Endothelial cell of umbilical vein (primary cell): Measurements from ENCODE around the gene PRKCQ. TPM values are rescaled to one million over a fixed set of nuclear protein-coding genes. Genes with fewer than 3 reads are reported as not detected.

ENCODE experiments used
- BruUV-seq: library from RNA; stranded (reverse); fragments of 400-500 nt; replicated peaks from 2 replicates; lab custom pipeline; 2021; lab: Mats Ljungman, UMichigan
- CTCF ChIA-PET: fragments of 300-600, 350-600 bp; sonication (Branson Sonifier 250); formaldehyde crosslinking; loops from one replicate; lab custom pipeline; 2021; ENCODE audit warnings: antibody characterized with exemption, inconsistent platforms; lab: Charles Lee
- POLR2A ChIA-PET: fragments of 300-600, 350-600 bp; sonication (Branson Sonifier 250); formaldehyde crosslinking; loops from one replicate; lab custom pipeline; 2021; ENCODE audit warnings: antibody characterized with exemption, inconsistent platforms; lab: Charles Lee
- DNase-seq: peaks from one replicate; pipeline ENCODE4 v3.0.0-alpha.2; 2011; ENCODE audit warnings: low read depth, low spot score
- FAIRE-seq: peaks from 2 replicates; lab custom pipeline; 2011; peaks lifted over from hg19 to GRCh38; lab: Jason Lieb, UNC
- H2AFZ ChIP-seq: 2 replicates; pipeline ENCODE4 v1.6.0; 2012; ENCODE audit warnings: low read depth, low read length, control low read depth, inconsistent platforms
- H3K27ac ChIP-seq: 2 replicates; pipeline ENCODE4 v1.5.1; 2011; ENCODE audit warnings: low read depth, mild to moderate bottlenecking, control low read depth, low read length, moderate library complexity; ENCODE audit not compliant: insufficient read depth
- H3K27me3 ChIP-seq, 2 experiments: 2 replicates each; pipeline versions ENCODE4 v1.6.0 to v1.6.1; 2011; ENCODE audit warnings: low read length in 2 of 2, mixed read lengths in 1 of 2; ENCODE audit not compliant: control insufficient read depth in 2 of 2, insufficient read depth in 2 of 2
- H3K36me3 ChIP-seq, 2 experiments: 2 replicates in 1 of 2; 3 replicates in 1 of 2; pipeline ENCODE4 v1.5.1; 2011; ENCODE audit warnings: low read length in 2 of 2, mild to moderate bottlenecking in 1 of 2, moderate library complexity in 1 of 2; ENCODE audit not compliant: control insufficient read depth in 2 of 2, insufficient read depth in 2 of 2; ENCODE audit errors: extremely low read depth in 1 of 2
- H3K4me1 ChIP-seq: 3 replicates; pipeline ENCODE4 v1.5.1; 2011; ENCODE audit warnings: mild to moderate bottlenecking, low read length; ENCODE audit not compliant: control insufficient read depth, insufficient read depth; ENCODE audit errors: extremely low read depth
- H3K4me2 ChIP-seq: 2 replicates; pipeline ENCODE4 v1.6.1; 2011; ENCODE audit warnings: low read length, control low read depth, mixed read lengths; ENCODE audit not compliant: insufficient read depth
- H3K4me3 ChIP-seq, 3 experiments: fragments of 200-600 bp in 1 of 3; sonication (generic), shearing (Covaris generic) in 1 of 3; replicated peaks in 1 of 3; 2 replicates each; pipeline ENCODE4 v1.5.1; 2011 to 2016; ENCODE audit warnings: control low read depth in 3 of 3, low read length in 3 of 3, mild to moderate bottlenecking in 2 of 3, inconsistent platforms in 1 of 3, low read depth in 1 of 3, moderate library complexity in 1 of 3; ENCODE audit not compliant: insufficient read depth in 1 of 3
- H3K79me2 ChIP-seq: 2 replicates; pipeline ENCODE4 v1.6.0; 2012; ENCODE audit warnings: low read length, inconsistent platforms; ENCODE audit not compliant: control insufficient read depth, insufficient read depth
- H3K9ac ChIP-seq: replicated peaks from 2 replicates; pipeline ENCODE3; 2011; ENCODE audit warnings: low read length, control low read depth; ENCODE audit not compliant: insufficient read depth; ENCODE audit errors: extremely low read depth
- H3K9me1 ChIP-seq: replicated peaks from 3 replicates; pipeline ENCODE4 v1.6.0; 2011; ENCODE audit warnings: mild to moderate bottlenecking, low read length; ENCODE audit not compliant: control insufficient read depth, insufficient read depth; ENCODE audit errors: extremely low read depth
- H3K9me3 ChIP-seq: replicated peaks from 2 replicates; pipeline ENCODE4 v1.5.1; 2012; ENCODE audit warnings: low read length, inconsistent platforms; ENCODE audit not compliant: control insufficient read depth, insufficient read depth
- H4K20me1 ChIP-seq: replicated peaks from 2 replicates; pipeline ENCODE3; 2011; ENCODE audit warnings: mild to moderate bottlenecking, low read length; ENCODE audit not compliant: control insufficient read depth, insufficient read depth; ENCODE audit errors: extremely low read depth
- EZH2 ChIP-seq: IDR thresholded peaks from 2 replicates; pipeline ENCODE4 v1.6.1; 2012; ENCODE audit warnings: borderline replicate concordance, low read depth, mild to moderate bottlenecking, moderate library complexity, low read length, inconsistent platforms; ENCODE audit not compliant: severe bottlenecking
- FOS ChIP-seq: IDR thresholded peaks from 2 replicates; pipeline ENCODE4 v1.6.1; 2011; ENCODE audit warnings: mild to moderate bottlenecking, low read length, moderate library complexity, borderline replicate concordance; ENCODE audit not compliant: insufficient read depth
- GATA2 ChIP-seq: IDR thresholded peaks from 2 replicates; pipeline ENCODE4 v1.7.0; 2011; ENCODE audit warnings: low read depth, mild to moderate bottlenecking, moderate library complexity, mixed read lengths, low read length; ENCODE audit not compliant: insufficient read length, insufficient read depth
- JUN ChIP-seq: IDR thresholded peaks from 2 replicates; pipeline ENCODE4 v1.6.1; 2011; ENCODE audit warnings: borderline replicate concordance, low read depth; ENCODE audit not compliant: insufficient read length, insufficient read depth
- MYC ChIP-seq: IDR thresholded peaks from one replicate; pipeline ENCODE4 v1.6.1; 2011; ENCODE audit warnings: mild to moderate bottlenecking, low read depth, low read length
- POLR2A ChIP-seq: IDR thresholded peaks from 2 replicates; pipeline ENCODE4 v1.6.1; 2012; ENCODE audit warnings: low read depth, mild to moderate bottlenecking, control low read depth, low read length
- POLR2AphosphoS5 ChIP-seq: IDR thresholded peaks from 2 replicates; pipeline ENCODE4 v1.6.1; 2012; ENCODE audit warnings: low read depth, mild to moderate bottlenecking, control low read depth, low read length, moderate library complexity; ENCODE audit not compliant: insufficient read depth
- dilution Hi-C: fragments of 300-500 bp; cut with MboI; formaldehyde crosslinking; loops from one replicate; pipeline ENCODE4 v1.15.0; 2019; ENCODE audit warnings: low sequenced_read_pairs; ENCODE audit not compliant: extremely low pct_ligation_motif_present
- intact Hi-C: fragments of 100-400 bp; cut with micrococcal nuclease; formaldehyde crosslinking; loops from one replicate; pipeline ENCODE4 v1.10.0; 2022
- polyA plus RNA-seq, 4 experiments: library from polyadenylated mRNA; depleted of rRNA in 3 of 4; stranded (reverse) in 3 of 4; unstranded in 1 of 4; fragments of >200 nt; gene quantifications; 2 replicates each; pipeline versions ENCODE4 v1.2.1 to v1.2.3, GENCODE V29; 2011 to 2012; ENCODE audit warnings: missing spikeins in 1 of 4
- total RNA-seq: library from RNA; stranded (reverse); gene quantifications from 2 replicates; pipeline ENCODE4 v1.2.3, GENCODE V29; 2021
- TF ChIP-seq, protein P1 (sequence below): IDR thresholded peaks from 2 replicates; pipeline ENCODE4 v1.6.1; 2011; ENCODE audit not compliant: insufficient read depth, insufficient read length
- TF ChIP-seq, protein P2 (sequence below), 2 donors: IDR thresholded peaks; 1 replicate in 1 of 2; 2 replicates in 1 of 2; pipeline ENCODE4 v1.5.1; 2011; ENCODE audit warnings: low read length in 2 of 2, mild to moderate bottlenecking in 2 of 2, moderate library complexity in 2 of 2, control low read depth in 1 of 2, inconsistent platforms in 1 of 2, low read depth in 1 of 2; ENCODE audit not compliant: insufficient read depth in 1 of 2; ENCODE audit errors: extremely low read depth in 1 of 2

The PRKCQ gene
- total and polyA plus RNA-seq, 2 donors (not counting 3 experiments of a cell fraction or from before 2014, with no cell fraction given) = 0.32 to 0.55 TPM

DNA sequence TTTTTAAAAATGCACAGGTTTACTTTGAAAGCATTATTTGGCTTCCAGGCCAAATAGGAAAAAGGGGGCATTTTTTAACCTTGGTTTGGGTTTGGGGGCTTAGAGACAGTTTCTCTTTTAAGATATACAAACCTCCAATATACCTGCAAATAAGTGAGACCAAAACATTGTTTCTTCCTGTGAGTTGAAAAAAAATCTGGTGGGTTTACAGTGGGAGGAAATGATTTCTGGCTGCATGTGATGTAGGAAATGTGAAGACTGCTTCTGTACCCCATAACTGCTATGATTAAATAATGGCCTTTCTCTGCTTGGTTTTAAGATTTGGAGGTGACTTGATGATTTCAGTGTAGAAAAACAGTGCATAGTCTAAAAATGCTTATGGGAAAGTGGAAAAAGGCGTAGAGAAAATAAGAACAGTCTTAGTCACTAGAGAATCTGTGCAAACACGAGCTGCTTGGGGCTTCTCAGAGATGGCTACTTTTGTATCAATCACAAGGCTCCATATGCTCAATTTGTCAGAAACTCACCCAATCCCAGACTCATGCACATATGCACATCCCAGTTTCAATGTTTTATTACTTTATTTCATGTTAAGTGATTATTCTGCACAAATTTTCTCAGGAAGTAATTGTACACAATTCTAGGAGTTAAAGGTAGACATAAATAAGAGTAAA lies 22.1 kb upstream of the PRKCQ start:
- no peaks in the 10 kb centered on the region for H3K4me1 ChIP-seq
- H3K9me3 ChIP-seq = no peaks in the 10 kb centered on the region
- BruUV-seq = no TSS peak
- no peaks in the 10 kb centered on the region for H3K27me3 ChIP-seq
- no peaks in the 10 kb centered on the region for H4K20me1 ChIP-seq
- FAIRE-seq (no peak), DNase-seq (no peak)
- intact Hi-C loops = no loop called here
- no peak overlapping the region for H3K27ac ChIP-seq
- H3K9ac ChIP-seq = no peak overlapping the region
- POLR2A ChIA-PET = no interaction called here
- H3K4me3 ChIP-seq = no peak overlapping the region
- no peak overlapping the region for H3K4me2 ChIP-seq
- H3K9me1 ChIP-seq = no peaks in the 10 kb centered on the region
- no peaks in the 10 kb centered on the region for H3K36me3 ChIP-seq
- H3K79me2 ChIP-seq = no peaks in the 10 kb centered on the region
- TF ChIP-seq MYC (no peak), EZH2 (no peak), POLR2A (no peak), GATA2 (no peak), POLR2AphosphoS5 (no peak), JUN (no peak), FOS (no peak)
- TF ChIP-seq, protein P1, sequence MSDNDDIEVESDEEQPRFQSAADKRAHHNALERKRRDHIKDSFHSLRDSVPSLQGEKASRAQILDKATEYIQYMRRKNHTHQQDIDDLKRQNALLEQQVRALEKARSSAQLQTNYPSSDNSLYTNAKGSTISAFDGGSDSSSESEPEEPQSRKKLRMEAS = no peak
- TF ChIP-seq, protein P2, sequence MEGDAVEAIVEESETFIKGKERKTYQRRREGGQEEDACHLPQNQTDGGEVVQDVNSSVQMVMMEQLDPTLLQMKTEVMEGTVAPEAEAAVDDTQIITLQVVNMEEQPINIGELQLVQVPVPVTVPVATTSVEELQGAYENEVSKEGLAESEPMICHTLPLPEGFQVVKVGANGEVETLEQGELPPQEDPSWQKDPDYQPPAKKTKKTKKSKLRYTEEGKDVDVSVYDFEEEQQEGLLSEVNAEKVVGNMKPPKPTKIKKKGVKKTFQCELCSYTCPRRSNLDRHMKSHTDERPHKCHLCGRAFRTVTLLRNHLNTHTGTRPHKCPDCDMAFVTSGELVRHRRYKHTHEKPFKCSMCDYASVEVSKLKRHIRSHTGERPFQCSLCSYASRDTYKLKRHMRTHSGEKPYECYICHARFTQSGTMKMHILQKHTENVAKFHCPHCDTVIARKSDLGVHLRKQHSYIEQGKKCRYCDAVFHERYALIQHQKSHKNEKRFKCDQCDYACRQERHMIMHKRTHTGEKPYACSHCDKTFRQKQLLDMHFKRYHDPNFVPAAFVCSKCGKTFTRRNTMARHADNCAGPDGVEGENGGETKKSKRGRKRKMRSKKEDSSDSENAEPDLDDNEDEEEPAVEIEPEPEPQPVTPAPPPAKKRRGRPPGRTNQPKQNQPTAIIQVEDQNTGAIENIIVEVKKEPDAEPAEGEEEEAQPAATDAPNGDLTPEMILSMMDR (IDR thresholded peaks at IDR 0.05; ENCODE audit: extremely low read depth in 1 of 2, insufficient read depth in 1 of 2, low read depth in 1 of 2, low read length in 2 of 2) = no peak
- H2AFZ ChIP-seq = no peak overlapping the region
- dilution Hi-C loops = no loop called here
- CTCF ChIA-PET = interaction anchor here (1.1 kb wide), 2 partner anchors 22 to 65 kb away, joined by 3 read pairs; no protein-coding TSS in a partner anchor
